ENCODE results near the gene DCBLD2. TPM values are rescaled to one million over a fixed set of nuclear protein-coding genes. Genes with fewer than 3 reads are reported as not detected.

DCBLD2 gene
- 1 to 10 TPM; 2.0 to 2.1 TPM for total RNA-seq

- Mint-ChIP-seq H3K27ac (peak within 1 kb of the TSS; percentile 80), H3K9me3 (no peaks in the 10 kb centered on the region), H3K27me3 (no peaks in the 10 kb centered on the region)
Measured at GRCh38 chr3:98901392-98902350, at the start of gene DCBLD2. Gene DCBLD2 (minus strand): TSS chr3:98901695. CDS start chr3:98901326, 369 bp downstream.

GRCh38 chr3:98945666-98946065 is 44.2 kb upstream of the DCBLD2 start:
- H3K36me3 Mint-ChIP-seq = no peaks in the 10 kb centered on the region
- DNase-seq = no peak
- H3K27ac Mint-ChIP-seq = no peak overlapping the region
- no peaks in the 10 kb centered on the region for H3K9me3 Mint-ChIP-seq
- H3K27me3 Mint-ChIP-seq = peaks cover 9% of the 10 kb centered on the region
- H3K4me1 Mint-ChIP-seq = no peaks in the 10 kb centered on the region
- no peak overlapping the region for H3K4me3 Mint-ChIP-seq

More at GRCh38 chr3:98901392-98902350, at the start of gene DCBLD2:
- DNase-seq = peak; percentile 96
- Mint-ChIP-seq H3K4me1 (peaks cover 14% of the 10 kb centered on the region), H3K4me3 (peak within 1 kb of the TSS; percentile 89), H3K36me3 (no peaks in the 10 kb centered on the region)

GRCh38 chr3:98945101-98945524 is 43.6 kb upstream of the DCBLD2 start:
- no peak for DNase-seq
- Mint-ChIP-seq H3K27me3 (peaks cover 5% of the 10 kb centered on the region), H3K4me3 (no peak overlapping the region), H3K4me1 (no peaks in the 10 kb centered on the region), H3K36me3 (no peaks in the 10 kb centered on the region), H3K9me3 (no peaks in the 10 kb centered on the region), H3K27ac (no peak overlapping the region)

GRCh38 chr3:98930413-98930812 is 28.9 kb upstream of the DCBLD2 start:
- DNase-seq = no peak
- Mint-ChIP-seq H3K27ac (no peak overlapping the region), H3K36me3 (peaks cover 4% of the 10 kb centered on the region), H3K27me3 (peaks cover 15% of the 10 kb centered on the region), H3K4me1 (no peaks in the 10 kb centered on the region), H3K4me3 (no peak overlapping the region), H3K9me3 (peaks cover 23% of the 10 kb centered on the region)

GRCh38 chr3:98921957-98922356 is 20.5 kb upstream of the DCBLD2 start:
- no peak for DNase-seq
- H3K27ac Mint-ChIP-seq = no peak overlapping the region
- H3K27me3 Mint-ChIP-seq = peaks cover 10% of the 10 kb centered on the region
- no peaks in the 10 kb centered on the region for H3K36me3 Mint-ChIP-seq
- H3K4me3 Mint-ChIP-seq = no peak overlapping the region
- no peaks in the 10 kb centered on the region for H3K9me3 Mint-ChIP-seq
- H3K4me1 Mint-ChIP-seq = no peaks in the 10 kb centered on the region

GRCh38 chr3:98920166-98920565 is 18.7 kb upstream of the DCBLD2 start:
- Mint-ChIP-seq H3K27ac (no peak overlapping the region), H3K4me1 (no peaks in the 10 kb centered on the region), H3K9me3 (no peaks in the 10 kb centered on the region), H3K36me3 (no peaks in the 10 kb centered on the region), H3K4me3 (no peak overlapping the region), H3K27me3 (peaks cover 16% of the 10 kb centered on the region)
- DNase-seq = no peak

GRCh38 chr3:98918586-98918985 is 17.1 kb upstream of the DCBLD2 start:
- no peak overlapping the region for H3K4me3 Mint-ChIP-seq
- DNase-seq = no peak
- H3K27ac Mint-ChIP-seq = no peak overlapping the region
- H3K27me3 Mint-ChIP-seq = peaks cover 14% of the 10 kb centered on the region
- H3K9me3 Mint-ChIP-seq = no peaks in the 10 kb centered on the region
- H3K4me1 Mint-ChIP-seq = no peaks in the 10 kb centered on the region
- no peaks in the 10 kb centered on the region for H3K36me3 Mint-ChIP-seq

GRCh38 chr3:98917608-98918007 is 16.1 kb upstream of the DCBLD2 start:
- no peak overlapping the region for H3K4me3 Mint-ChIP-seq
- DNase-seq = no peak

GRCh38 chr3:98914210-98915080 is 12.9 kb upstream of the DCBLD2 start:
- Mint-ChIP-seq H3K4me1 (no peaks in the 10 kb centered on the region), H3K4me3 (no peak overlapping the region), H3K27me3 (peaks cover 26% of the 10 kb centered on the region), H3K9me3 (peaks cover 13% of the 10 kb centered on the region), H3K36me3 (no peaks in the 10 kb centered on the region), H3K27ac (no peak overlapping the region)
- no peak for DNase-seq

More at GRCh38 chr3:98917608-98918007, 16.1 kb upstream of the DCBLD2 start:
- Mint-ChIP-seq H3K36me3 (no peaks in the 10 kb centered on the region), H3K27me3 (peaks cover 11% of the 10 kb centered on the region), H3K27ac (no peak overlapping the region), H3K4me1 (no peaks in the 10 kb centered on the region), H3K9me3 (no peaks in the 10 kb centered on the region)

GRCh38 chr3:98912448-98912847 is 11.0 kb upstream of the DCBLD2 start:
- no peaks in the 10 kb centered on the region for H3K4me1 Mint-ChIP-seq
- no peaks in the 10 kb centered on the region for H3K36me3 Mint-ChIP-seq
- no peak for DNase-seq
- H3K4me3 Mint-ChIP-seq = no peak overlapping the region
- H3K27me3 Mint-ChIP-seq = peaks cover 35% of the 10 kb centered on the region
- H3K9me3 Mint-ChIP-seq = peaks cover 20% of the 10 kb centered on the region
- H3K27ac Mint-ChIP-seq = no peak overlapping the region

- Mint-ChIP-seq H3K36me3 (no peaks in the 10 kb centered on the region), H3K9me3 (peaks cover 18% of the 10 kb centered on the region), H3K4me3 (no peak overlapping the region), H3K4me1 (peaks cover 5% of the 10 kb centered on the region), H3K27ac (no peak overlapping the region), H3K27me3 (peaks cover 23% of the 10 kb centered on the region)
- DNase-seq = no peak
Measured at GRCh38 chr3:98906230-98906629, 4.7 kb upstream of the DCBLD2 start.

GRCh38 chr3:98903705-98904481 is 2.4 kb upstream of the DCBLD2 start:
- DNase-seq = no peak
- H3K4me1 Mint-ChIP-seq = peaks cover 14% of the 10 kb centered on the region
- no peaks in the 10 kb centered on the region for H3K36me3 Mint-ChIP-seq
- peaks cover 3% of the 10 kb centered on the region for H3K27me3 Mint-ChIP-seq
- H3K27ac Mint-ChIP-seq = no peak overlapping the region
- peaks cover 4% of the 10 kb centered on the region for H3K9me3 Mint-ChIP-seq
- no peak overlapping the region for H3K4me3 Mint-ChIP-seq

- H3K9me3 Mint-ChIP-seq = no peaks in the 10 kb centered on the region
- no peaks in the 10 kb centered on the region for H3K27me3 Mint-ChIP-seq
- no peak overlapping the region for H3K4me3 Mint-ChIP-seq
- H3K4me1 Mint-ChIP-seq = peaks cover 14% of the 10 kb centered on the region
- no peaks in the 10 kb centered on the region for H3K36me3 Mint-ChIP-seq
- no peak for DNase-seq
- no peak overlapping the region for H3K27ac Mint-ChIP-seq
Measured at GRCh38 chr3:98903099-98903498, 1.6 kb upstream of the DCBLD2 start.

GRCh38 chr3:98902351-98902740 is 851 bp upstream of the DCBLD2 start:
- H3K36me3 Mint-ChIP-seq = no peaks in the 10 kb centered on the region
- H3K27ac Mint-ChIP-seq = peak overlapping the region; percentile 80
- H3K27me3 Mint-ChIP-seq = no peaks in the 10 kb centered on the region
- DNase-seq = no peak
- H3K4me3 Mint-ChIP-seq = peak overlapping the region; percentile 84
- H3K9me3 Mint-ChIP-seq = no peaks in the 10 kb centered on the region
- peaks cover 14% of the 10 kb centered on the region for H3K4me1 Mint-ChIP-seq

GRCh38 chr3:98901119-98901391 is 440 bp downstream of the DCBLD2 start:
- Mint-ChIP-seq H3K9me3 (no peaks in the 10 kb centered on the region), H3K27me3 (no peaks in the 10 kb centered on the region), H3K4me3 (peak overlapping the region; percentile 89), H3K4me1 (peaks cover 14% of the 10 kb centered on the region), H3K36me3 (no peaks in the 10 kb centered on the region), H3K27ac (peak overlapping the region; percentile 51)
- no peak for DNase-seq
